ENCODE measurements around the gene COMMD7.

COMMD7 gene

DNA sequence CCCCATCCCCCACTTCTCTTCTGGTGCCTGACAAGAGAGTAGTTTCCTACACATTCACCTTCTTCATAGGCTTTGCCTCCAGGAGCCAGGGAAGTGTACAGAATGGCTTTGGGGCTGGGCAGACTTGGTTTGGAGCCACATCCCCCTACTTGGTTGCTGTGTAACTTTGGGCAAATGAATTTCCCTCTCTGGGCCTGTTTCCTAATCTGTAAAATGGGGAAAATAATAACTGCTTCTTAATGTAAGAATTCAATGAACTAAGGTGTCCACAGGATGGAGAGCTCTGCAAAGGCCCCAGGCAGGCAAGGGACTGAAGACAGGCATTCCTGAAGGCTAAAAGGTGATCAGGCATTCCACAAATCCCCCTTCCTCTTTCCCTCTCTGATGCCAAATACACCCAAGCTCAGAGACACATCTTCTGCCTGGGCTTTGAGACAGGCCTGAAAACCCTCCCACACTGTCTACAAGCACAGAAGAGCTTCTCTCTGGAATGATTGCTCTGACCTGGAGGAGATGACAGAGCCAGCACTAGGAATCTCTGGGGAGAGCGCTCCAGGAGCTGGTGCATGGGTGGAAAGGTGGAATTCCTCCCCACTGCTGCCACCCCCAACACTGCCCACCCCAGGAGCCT lies 62.6 kb downstream of the COMMD7 start:
- no peaks in the 10 kb centered on the region for H3K9me3 ChIP-seq (ENCODE audit: insufficient read depth, low read depth, low read length)
- H3K9ac ChIP-seq (ENCODE audit: low read length), result no peak overlapping the region
- no peak overlapping the region for H2BK5ac ChIP-seq (ENCODE audit: low read depth, low read length, poor library complexity)
- H2BK12ac ChIP-seq (ENCODE audit: low read length), result no peak overlapping the region
- H3K27ac ChIP-seq (ENCODE audit: low read depth, low read length), result peak overlapping the region; percentile 38
- peak overlapping the region; percentile 32 for H3K4me2 ChIP-seq (ENCODE audit: low read length)
- H3K27me3 ChIP-seq (ENCODE audit: insufficient read depth, low read length), result no peaks in the 10 kb centered on the region
- H2AK5ac ChIP-seq (ENCODE audit: low read length), result peak overlapping the region; percentile 22
- H3K79me2 ChIP-seq (ENCODE audit: control insufficient read depth, insufficient read depth, low read length, poor library complexity), result no peaks in the 10 kb centered on the region
- H3K4me3 ChIP-seq (ENCODE audit: low read depth, low read length), result no peak overlapping the region
- H2BK120ac ChIP-seq (ENCODE audit: insufficient read depth, low read length, poor library complexity), result peak overlapping the region; percentile 16
- H3K14ac ChIP-seq (ENCODE audit: low read length), result peak overlapping the region; percentile 20
- no peak overlapping the region for H3K4ac ChIP-seq (ENCODE audit: low read depth, low read length)
- no peak overlapping the region for H4K91ac ChIP-seq (ENCODE audit: low read depth, low read length)
- peaks cover 12% of the 10 kb centered on the region for H3K79me1 ChIP-seq (ENCODE audit: low read length)
- H4K8ac ChIP-seq (ENCODE audit: low read depth, low read length), result no peak overlapping the region
- peak overlapping the region; percentile 45 for H3K18ac ChIP-seq (ENCODE audit: low read length)
- no peaks in the 10 kb centered on the region for H3K36me3 ChIP-seq (ENCODE audit: control insufficient read depth in 1 of 2, insufficient read depth in 2 of 2, low read length in 2 of 2)
- no CpG with 5 or more reads among the region's 1 CpG for WGBS (ENCODE audit: extremely low coverage, insufficient coverage, insufficient read length)
- peaks cover 19 to 24% of the 10 kb centered on the region in 2 experiments for H3K4me1 ChIP-seq (ENCODE audit: control insufficient read depth in 1 of 2, insufficient read depth in 2 of 2, low read length in 2 of 2)
- DNase-seq, result no peak
- no peak overlapping the region for H2AFZ ChIP-seq (ENCODE audit: insufficient read depth, low read length, poor library complexity)
- H4K12ac ChIP-seq (ENCODE audit: low read depth, low read length), result no peak overlapping the region
- H3K23ac ChIP-seq (ENCODE audit: low read length), result no peak overlapping the region

DNA sequence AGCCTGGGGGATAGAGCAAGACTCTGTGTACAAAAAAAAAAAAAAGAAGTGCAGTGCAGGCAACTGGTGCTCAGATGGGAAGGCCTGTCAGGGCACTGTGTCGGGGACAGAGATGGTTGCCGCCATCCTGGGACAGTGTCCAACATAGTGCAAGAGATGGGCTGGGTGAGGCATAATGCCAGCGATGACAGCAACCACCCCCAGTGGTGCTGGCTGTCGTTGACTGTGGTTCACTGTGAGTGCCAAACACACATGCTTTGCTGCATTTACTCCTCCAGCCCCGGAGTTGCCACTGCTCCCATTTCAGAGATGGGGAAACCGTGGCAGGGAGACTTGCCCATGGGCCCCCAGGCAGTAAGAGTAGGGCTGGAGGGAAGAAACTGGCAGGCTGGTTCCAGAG lies 64.3 kb downstream of the COMMD7 start:
- no peaks in the 10 kb centered on the region for H3K79me2 ChIP-seq (ENCODE audit: control insufficient read depth, insufficient read depth, low read length, poor library complexity)
- peaks cover 15 to 20% of the 10 kb centered on the region in 2 experiments for H3K4me1 ChIP-seq (ENCODE audit: control insufficient read depth in 1 of 2, insufficient read depth in 2 of 2, low read length in 2 of 2)
- no peak overlapping the region for H3K9ac ChIP-seq (ENCODE audit: low read length)
- H2AK5ac ChIP-seq (ENCODE audit: low read length), result no peak overlapping the region
- no peak overlapping the region for H3K4me2 ChIP-seq (ENCODE audit: low read length)
- H2BK120ac ChIP-seq (ENCODE audit: insufficient read depth, low read length, poor library complexity), result no peak overlapping the region
- H4K91ac ChIP-seq (ENCODE audit: low read depth, low read length), result no peak overlapping the region
- no peaks in the 10 kb centered on the region for H3K9me3 ChIP-seq (ENCODE audit: insufficient read depth, low read depth, low read length)
- no peak overlapping the region for H4K12ac ChIP-seq (ENCODE audit: low read depth, low read length)
- H3K23ac ChIP-seq (ENCODE audit: low read length), result no peak overlapping the region
- peaks cover 13% of the 10 kb centered on the region for H3K79me1 ChIP-seq (ENCODE audit: low read length)
- no peak overlapping the region for H3K18ac ChIP-seq (ENCODE audit: low read length)
- no peak overlapping the region for H3K14ac ChIP-seq (ENCODE audit: low read length)
- H2AFZ ChIP-seq (ENCODE audit: insufficient read depth, low read length, poor library complexity), result no peak overlapping the region
- H3K36me3 ChIP-seq (ENCODE audit: control insufficient read depth in 1 of 2, insufficient read depth in 2 of 2, low read length in 2 of 2), result no peaks in the 10 kb centered on the region
- no peak overlapping the region for H3K27ac ChIP-seq (ENCODE audit: low read depth, low read length)
- H3K4me3 ChIP-seq (ENCODE audit: low read depth, low read length), result no peak overlapping the region
- H3K4ac ChIP-seq (ENCODE audit: low read depth, low read length), result no peak overlapping the region
- H2BK12ac ChIP-seq (ENCODE audit: low read length), result no peak overlapping the region
- WGBS (ENCODE audit: extremely low coverage, insufficient coverage, insufficient read length), result no CpG with 5 or more reads among the region's 6 CpGs
- no peak overlapping the region for H4K8ac ChIP-seq (ENCODE audit: low read depth, low read length)
- no peak overlapping the region for H2BK5ac ChIP-seq (ENCODE audit: low read depth, low read length, poor library complexity)
- H3K27me3 ChIP-seq (ENCODE audit: insufficient read depth, low read length), result no peaks in the 10 kb centered on the region
- no peak for DNase-seq

GRCh38 chr20:32675223-32675975 lies 67.9 kb downstream of the COMMD7 start:
- Histone ChIP-seq H3K23ac (ENCODE audit: low read length) (no peak overlapping the region), H3K79me1 (ENCODE audit: low read length) (peaks cover 2% of the 10 kb centered on the region), H3K4ac (ENCODE audit: low read depth, low read length) (no peak overlapping the region), H3K27ac (ENCODE audit: low read depth, low read length) (no peak overlapping the region), H3K36me3 (ENCODE audit: control insufficient read depth in 1 of 2, insufficient read depth in 2 of 2, low read length in 2 of 2) (no peaks in the 10 kb centered on the region), H4K91ac (ENCODE audit: low read depth, low read length) (no peak overlapping the region), H3K9ac (ENCODE audit: low read length) (no peak overlapping the region), H2BK5ac (ENCODE audit: low read depth, low read length, poor library complexity) (no peak overlapping the region), H3K9me3 (ENCODE audit: insufficient read depth, low read depth, low read length) (no peaks in the 10 kb centered on the region), H3K4me1 (ENCODE audit: control insufficient read depth in 1 of 2, insufficient read depth in 2 of 2, low read length in 2 of 2) (peaks cover under 1 to 5% of the 10 kb centered on the region in 2 experiments), H3K4me2 (ENCODE audit: low read length) (no peak overlapping the region), H2AK5ac (ENCODE audit: low read length) (no peak overlapping the region), H3K27me3 (ENCODE audit: insufficient read depth, low read length) (no peaks in the 10 kb centered on the region), H3K14ac (ENCODE audit: low read length) (no peak overlapping the region), H4K8ac (ENCODE audit: low read depth, low read length) (no peak overlapping the region), H4K12ac (ENCODE audit: low read depth, low read length) (no peak overlapping the region), H2AFZ (ENCODE audit: insufficient read depth, low read length, poor library complexity) (no peak overlapping the region), H2BK120ac (ENCODE audit: insufficient read depth, low read length, poor library complexity) (no peak overlapping the region), H3K18ac (ENCODE audit: low read length) (no peak overlapping the region), H3K79me2 (ENCODE audit: control insufficient read depth, insufficient read depth, low read length, poor library complexity) (no peaks in the 10 kb centered on the region), H2BK12ac (ENCODE audit: low read length) (no peak overlapping the region), H3K4me3 (ENCODE audit: low read depth, low read length) (no peak overlapping the region)
- no peak for DNase-seq
- no CpG with 5 or more reads among the region's 13 CpGs for WGBS (ENCODE audit: extremely low coverage, insufficient coverage, insufficient read length)

GRCh38 chr20:32674362-32674789 lies 68.9 kb downstream of the COMMD7 start:
- H3K9me3 ChIP-seq (ENCODE audit: insufficient read depth, low read depth, low read length), result no peaks in the 10 kb centered on the region
- no peak overlapping the region for H2BK12ac ChIP-seq (ENCODE audit: low read length)
- no peaks in the 10 kb centered on the region for H3K79me2 ChIP-seq (ENCODE audit: control insufficient read depth, insufficient read depth, low read length, poor library complexity)
- H3K4me2 ChIP-seq (ENCODE audit: low read length), result no peak overlapping the region
- H3K9ac ChIP-seq (ENCODE audit: low read length), result no peak overlapping the region
- H2AFZ ChIP-seq (ENCODE audit: insufficient read depth, low read length, poor library complexity), result no peak overlapping the region
- no peak overlapping the region for H4K8ac ChIP-seq (ENCODE audit: low read depth, low read length)
- no CpG with 5 or more reads among the region's 5 CpGs for WGBS (ENCODE audit: extremely low coverage, insufficient coverage, insufficient read length)
- peaks cover 0 to 2% of the 10 kb centered on the region in 2 experiments for H3K4me1 ChIP-seq (ENCODE audit: control insufficient read depth in 1 of 2, insufficient read depth in 2 of 2, low read length in 2 of 2)
- no peak overlapping the region for H4K12ac ChIP-seq (ENCODE audit: low read depth, low read length)
- H2AK5ac ChIP-seq (ENCODE audit: low read length), result no peak overlapping the region
- no peak overlapping the region for H3K4me3 ChIP-seq (ENCODE audit: low read depth, low read length)
- no peak overlapping the region for H3K18ac ChIP-seq (ENCODE audit: low read length)
- no peak overlapping the region for H4K91ac ChIP-seq (ENCODE audit: low read depth, low read length)
- H3K23ac ChIP-seq (ENCODE audit: low read length), result no peak overlapping the region
- H3K27ac ChIP-seq (ENCODE audit: low read depth, low read length), result no peak overlapping the region
- H3K79me1 ChIP-seq (ENCODE audit: low read length), result peaks cover 2% of the 10 kb centered on the region
- DNase-seq, result peak; percentile 63 to 85
- H3K36me3 ChIP-seq (ENCODE audit: control insufficient read depth in 1 of 2, insufficient read depth in 2 of 2, low read length in 2 of 2), result no peaks in the 10 kb centered on the region
- no peak overlapping the region for H2BK120ac ChIP-seq (ENCODE audit: insufficient read depth, low read length, poor library complexity)
- H3K14ac ChIP-seq (ENCODE audit: low read length), result no peak overlapping the region
- H3K27me3 ChIP-seq (ENCODE audit: insufficient read depth, low read length), result no peaks in the 10 kb centered on the region
- no peak overlapping the region for H2BK5ac ChIP-seq (ENCODE audit: low read depth, low read length, poor library complexity)
- H3K4ac ChIP-seq (ENCODE audit: low read depth, low read length), result no peak overlapping the region
